CMK (cell line): ENCODE results near the gene SEMA3C.
A peak's percentile ranks its signal among the peaks of the same experiment; 100 is the strongest.

Experiments
- DNase-seq: peaks from one replicate; pipeline ENCODE4 v3.0.0-alpha.2; 2010; ENCODE audit warnings: low read depth

The SEMA3C gene

DNA sequence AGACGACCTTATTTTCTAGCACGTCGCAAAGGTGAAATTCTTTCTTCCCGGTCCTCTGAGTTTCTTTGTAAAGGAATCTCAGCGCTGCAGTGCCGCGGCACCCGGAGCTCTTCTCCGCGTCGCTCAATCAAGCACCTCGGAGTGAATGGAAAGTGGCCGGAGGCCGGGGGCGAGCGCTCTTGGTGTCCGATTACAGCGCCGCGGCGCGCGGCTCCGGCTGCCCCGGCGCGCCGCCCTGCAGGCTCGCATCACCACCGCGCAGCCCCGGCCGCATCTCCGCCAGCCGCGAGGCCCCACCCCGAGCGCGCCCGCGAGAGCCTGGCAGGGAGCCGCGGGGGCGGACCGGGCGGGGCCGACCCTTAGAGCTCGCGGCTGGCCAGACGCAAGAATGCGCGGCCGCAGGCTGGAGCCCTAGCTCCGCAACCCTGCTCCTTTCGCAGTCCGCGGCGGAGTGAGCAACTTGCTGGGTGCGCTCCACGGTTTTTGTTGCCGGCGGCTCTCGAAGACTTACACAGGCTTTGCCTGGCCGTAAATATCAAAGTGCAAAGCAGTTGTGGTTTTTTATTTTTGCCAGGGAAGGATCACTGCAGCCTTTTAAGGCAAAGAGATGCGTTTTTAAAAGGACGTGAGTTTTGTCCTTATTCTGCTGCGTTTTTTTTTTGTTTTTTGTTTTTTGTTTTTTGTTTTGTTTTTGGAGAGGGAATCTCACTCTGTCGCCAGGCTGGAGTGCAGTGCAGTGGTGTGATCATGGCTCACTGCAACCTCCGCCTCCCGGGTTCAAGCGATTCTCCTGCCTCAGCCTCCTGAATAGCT is at the start of gene SEMA3C:
Gene SEMA3C (minus strand): TSS at position 143 of the 813 bp plus-strand sequence. CDS start 2,270 bp downstream, outside the sequence.
- peak; percentile 34 for DNase-seq

DNA sequence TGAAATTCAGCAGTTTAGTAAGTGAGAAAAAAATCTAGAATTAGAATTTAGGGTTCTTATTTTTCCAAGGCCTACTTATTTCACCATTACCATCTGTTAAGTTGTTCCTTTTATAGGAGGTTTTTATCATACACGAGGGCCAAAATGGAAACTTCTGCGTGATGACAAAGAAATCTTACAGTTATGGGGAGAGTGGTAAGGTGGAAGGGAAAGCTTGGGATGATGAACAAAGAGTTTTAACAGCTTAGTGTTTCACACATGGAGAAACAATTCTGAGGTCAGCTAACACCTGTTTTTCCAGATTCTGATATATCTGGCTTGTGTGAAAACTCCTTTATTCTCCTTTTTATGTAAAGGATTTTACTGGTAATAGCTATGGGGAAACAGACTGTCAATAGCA is 49.8 kb upstream of the SEMA3C start:
- DNase-seq = no peak

DNA sequence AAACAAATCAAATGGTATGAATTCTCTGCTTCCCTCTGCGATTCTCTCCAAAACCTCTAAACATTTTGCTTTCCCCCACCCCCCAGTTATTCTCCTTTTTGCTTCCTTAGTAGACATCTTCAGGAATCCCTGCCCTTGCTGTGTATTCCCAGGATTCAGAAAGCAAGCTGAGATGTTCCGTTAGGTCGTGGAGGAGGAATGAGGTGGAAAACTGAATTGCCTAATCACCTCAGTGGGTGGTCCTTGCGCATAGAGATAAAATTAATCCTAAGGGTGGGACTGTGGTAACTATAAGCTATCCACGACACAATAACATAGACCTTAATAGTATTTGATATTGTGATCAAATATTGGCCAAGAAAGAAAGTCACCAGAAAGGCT is 49.1 kb upstream of the SEMA3C start:
- no peak for DNase-seq

DNA sequence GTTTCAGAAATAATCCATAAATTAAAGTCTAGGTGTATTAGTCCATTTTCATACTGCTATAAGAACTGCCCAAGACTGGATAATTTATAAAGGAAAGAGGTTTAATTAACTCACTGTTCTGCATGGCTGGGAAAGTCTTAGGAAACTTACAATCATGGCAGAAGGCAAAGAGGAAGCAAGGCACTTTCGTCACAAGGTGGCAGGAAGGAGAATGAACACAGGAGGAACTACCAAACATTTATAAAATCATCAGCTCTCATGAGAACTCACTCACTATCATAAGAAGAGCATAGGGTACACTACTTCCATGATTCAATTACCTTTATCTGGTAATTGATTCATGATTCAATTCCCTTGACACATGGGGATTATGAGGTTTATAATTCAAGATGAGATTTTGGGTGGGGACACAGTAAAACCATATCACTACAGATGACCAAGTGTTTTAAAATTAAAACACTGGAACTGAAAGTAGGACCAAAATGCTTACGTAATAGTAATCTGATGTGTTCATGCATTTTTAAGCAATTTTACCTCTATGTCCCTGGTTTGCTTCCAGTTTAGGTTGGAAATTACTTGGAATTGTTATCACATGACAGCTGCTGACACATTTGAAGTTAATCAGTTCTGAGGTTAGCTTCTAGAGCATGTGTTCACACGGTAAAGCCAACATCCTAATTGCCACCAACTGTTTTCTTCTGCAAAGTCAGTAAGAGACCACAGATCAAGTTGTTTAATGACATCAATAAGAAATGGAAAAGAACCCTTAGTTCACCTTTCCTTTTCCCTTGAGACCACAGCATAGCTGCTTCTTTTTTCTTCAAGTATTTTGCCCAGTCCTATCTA is 48.4 kb upstream of the SEMA3C start:
- DNase-seq = no peak

DNA sequence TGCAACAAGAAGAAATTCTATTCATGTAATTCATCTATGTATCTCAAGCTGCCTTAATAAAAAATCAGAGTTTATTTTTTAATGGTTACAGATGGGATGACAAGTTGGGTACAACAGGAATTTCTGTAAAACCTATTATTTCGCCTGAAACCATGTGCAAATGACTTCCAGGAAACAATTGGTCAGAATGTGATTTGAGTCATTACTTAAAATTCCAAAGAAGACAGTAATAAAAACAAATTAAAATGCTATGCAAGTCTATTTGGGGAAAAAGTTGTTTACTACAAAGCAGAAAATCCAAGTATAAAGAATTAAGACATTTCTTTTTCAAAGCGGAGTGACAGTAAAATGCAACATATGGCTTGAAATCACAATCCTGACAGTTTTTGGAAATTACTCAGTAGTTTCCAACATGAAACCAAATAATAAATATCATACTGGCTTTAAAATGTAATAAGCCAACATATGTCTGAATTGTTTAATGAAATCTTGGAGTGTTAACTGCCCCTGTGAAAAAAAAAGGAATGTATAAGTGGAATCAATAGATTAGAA is 41.5 kb upstream of the SEMA3C start:
- DNase-seq = no peak

DNA sequence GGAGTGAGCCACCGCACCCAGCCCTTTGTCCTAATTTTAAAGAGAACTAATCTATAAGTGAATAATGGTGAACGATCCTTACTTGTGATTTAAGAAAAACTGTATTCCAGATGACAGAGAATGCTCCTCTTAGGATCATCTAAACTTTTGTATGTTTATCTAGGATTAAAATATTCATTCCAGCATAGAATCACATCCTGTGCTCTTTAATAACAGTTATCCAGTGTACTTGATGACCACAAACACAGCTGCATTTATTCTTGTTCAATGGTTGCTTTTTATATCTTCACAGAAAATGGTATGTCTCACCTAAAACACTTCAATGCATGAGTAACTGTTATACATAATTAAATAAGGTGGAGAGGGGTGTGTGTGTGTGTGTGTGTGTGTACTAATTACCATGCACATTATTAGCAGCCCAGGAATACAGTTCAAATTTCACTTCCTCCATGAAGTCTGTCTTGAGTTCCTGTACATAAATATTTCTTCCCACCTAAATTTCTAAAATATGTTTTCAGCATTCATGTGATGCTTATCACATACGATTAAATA is 38.5 kb upstream of the SEMA3C start:
- DNase-seq = no peak

DNA sequence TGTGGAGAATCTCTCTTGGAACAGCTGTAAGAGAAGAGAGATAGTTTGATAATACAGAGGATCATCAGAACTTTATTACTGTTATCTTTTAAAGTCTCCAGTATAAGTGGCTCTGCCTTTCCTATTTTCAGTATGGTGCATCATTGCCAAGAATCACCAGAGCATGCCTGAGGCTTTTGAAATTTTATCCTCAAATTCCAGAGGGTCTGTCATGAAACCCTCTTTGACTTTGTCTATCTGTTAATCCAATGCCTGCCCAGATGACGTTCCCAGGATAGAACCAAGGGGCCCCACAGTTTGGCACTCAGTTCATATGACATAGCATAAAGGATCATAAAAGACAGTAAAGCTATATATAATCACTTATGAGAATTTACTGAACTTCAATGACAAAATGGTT is 35.3 kb upstream of the SEMA3C start:
- DNase-seq = no peak

DNA sequence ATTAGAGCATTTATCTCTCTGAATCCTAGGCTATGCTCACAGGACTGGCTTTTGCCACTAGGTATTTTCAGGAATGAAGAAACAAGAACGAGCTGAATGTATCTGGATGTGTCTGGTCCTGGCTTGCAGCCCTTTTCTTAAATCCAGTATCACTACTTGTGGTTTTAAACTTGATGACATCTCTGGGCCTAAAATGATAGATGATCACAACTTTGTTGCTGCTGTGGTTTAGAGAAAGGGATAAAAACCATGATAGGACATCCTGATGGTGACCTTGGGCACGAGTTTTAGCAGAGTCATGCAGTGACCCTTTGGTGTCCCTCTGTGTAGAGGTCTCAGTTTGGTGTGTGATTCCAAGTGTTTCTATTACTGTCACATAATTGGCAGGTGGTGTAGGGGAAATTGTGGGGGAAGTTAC is 31.7 kb upstream of the SEMA3C start:
- no peak for DNase-seq

DNA sequence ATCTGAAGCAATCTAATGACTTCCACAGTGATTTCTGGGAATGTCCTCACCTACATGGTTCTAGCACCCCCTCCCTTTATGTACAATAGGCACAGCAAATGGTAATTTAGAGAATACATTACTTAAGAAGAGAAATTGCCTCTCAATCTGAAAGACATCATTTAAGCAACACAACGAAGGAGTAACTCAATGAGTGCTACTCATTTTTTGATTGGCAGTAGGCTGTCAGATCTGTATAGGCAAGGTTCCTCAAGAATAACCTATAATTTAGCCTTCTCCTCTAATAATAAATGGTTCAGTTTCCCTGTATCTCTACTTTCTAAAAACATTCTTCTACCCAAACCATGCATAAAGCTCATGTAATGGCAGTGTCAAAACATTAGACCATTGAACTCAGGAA is 30.6 kb upstream of the SEMA3C start:
- no peak for DNase-seq

DNA sequence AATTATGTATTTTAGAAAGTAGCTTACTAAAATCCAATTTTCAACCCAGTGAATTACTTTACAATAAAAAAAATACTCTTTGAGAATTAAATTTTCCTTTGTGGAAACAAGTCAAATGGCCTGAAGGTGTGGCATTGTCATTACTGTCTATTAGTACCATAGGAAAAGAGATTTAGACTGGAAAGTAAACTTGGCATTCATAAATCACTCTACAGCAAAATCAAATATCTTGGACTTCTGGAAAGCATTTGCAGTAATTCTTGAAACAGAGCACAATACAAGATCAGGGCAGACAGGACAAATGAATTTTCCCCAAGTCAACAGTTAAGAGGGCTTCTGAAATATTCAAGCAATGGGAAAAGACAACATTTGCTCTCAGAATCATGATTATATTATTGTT is 28.0 kb upstream of the SEMA3C start:
- DNase-seq = no peak

DNA sequence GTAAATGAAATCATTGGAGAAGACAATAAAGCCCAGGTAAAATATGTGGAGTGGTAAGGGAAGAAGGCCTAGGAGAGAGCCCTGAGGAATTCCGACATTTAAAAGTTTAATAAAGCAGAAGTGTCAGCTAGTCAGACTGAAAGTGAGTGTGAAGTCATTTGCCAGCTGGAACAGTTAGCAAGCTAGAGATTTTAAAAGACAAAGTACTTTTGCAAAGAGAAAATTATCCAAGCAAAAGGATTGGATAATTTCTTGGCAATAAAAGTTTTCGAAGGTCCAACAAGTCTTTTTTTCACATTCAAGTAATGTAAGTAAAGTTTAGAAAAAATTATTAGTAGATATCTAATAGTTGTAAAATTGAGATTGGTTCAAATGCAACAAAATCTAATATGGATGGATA is 27.1 kb upstream of the SEMA3C start:
- no peak for DNase-seq

DNA sequence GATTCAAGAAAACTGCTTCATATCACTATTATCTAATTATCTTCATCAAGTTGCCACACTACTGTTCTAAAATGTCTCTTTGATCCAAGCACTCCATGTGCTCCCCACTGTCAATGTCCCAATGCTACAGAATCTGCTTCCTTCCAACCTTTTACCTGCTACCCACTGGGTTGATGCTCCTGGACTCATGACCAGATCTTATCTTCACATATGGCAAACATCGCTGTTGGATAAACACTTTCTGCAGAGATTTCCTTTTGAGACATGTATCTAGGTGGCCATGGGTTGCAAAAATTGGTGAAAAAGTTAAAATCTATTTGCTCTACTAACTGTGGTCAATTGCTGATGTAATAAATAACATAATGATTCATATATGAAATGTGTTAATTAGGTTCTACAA is 24.5 kb upstream of the SEMA3C start:
- DNase-seq = no peak

DNA sequence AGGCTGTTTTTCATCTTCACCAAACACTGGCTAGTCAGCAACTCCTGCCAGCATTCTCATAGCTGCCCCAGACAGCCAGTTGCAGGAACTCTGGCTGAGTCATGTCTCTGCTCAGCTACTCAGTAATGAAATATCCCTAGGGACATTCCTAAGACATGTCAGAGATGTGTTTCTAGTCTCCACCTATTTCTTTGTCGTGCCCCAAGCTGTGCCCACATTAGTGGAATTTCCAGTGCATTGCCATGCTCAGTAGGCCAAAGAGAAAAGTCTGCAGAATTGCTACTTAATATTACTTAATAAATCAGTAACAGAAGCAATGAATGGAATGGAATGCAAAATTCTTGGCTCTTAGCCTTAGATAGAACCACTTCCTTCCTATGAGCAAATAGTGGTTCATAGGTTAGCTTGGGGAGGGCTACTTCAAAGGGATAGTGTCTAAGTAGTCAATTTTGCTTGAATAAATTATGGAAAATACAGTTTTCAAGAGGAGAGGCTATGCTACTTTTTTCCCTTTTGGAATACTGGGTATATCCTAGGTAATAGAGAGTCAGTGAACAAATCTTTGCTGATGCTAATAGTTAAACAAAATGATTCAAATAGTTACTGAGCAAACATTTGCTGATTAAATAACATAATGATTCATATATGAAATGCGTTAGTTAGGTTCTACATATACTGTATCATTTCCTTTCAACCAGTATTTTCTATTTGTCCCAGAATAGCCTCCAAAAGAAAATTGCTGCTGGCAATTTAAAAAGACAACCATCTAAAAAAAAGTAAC is 23.6 kb upstream of the SEMA3C start:
- DNase-seq = no peak

DNA sequence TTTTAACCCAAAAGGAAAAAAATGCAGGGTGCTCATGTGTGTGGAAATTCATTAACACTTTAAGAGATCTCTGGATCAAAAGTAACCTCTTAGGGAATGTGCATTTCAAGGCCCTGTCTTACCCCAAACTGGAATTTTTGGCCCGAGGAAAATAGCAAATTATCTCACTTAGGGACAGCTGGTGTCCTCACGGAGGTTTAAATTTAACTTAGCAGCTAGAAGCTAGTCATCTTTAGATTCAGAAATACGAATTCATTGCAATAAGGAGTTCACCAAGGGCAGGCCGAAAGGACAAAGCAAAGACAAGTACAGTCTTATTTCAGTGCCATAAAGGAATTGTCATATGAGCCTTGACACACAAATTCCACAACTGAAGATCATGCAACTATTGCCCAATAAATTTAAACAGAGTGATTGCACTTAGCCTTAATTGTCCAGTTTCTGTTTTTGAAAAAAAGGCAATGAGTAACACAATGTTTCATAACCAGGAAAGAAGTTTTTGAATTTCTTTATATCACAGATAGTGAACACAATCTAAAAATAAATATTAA is 22.4 kb upstream of the SEMA3C start:
- no peak for DNase-seq

DNA sequence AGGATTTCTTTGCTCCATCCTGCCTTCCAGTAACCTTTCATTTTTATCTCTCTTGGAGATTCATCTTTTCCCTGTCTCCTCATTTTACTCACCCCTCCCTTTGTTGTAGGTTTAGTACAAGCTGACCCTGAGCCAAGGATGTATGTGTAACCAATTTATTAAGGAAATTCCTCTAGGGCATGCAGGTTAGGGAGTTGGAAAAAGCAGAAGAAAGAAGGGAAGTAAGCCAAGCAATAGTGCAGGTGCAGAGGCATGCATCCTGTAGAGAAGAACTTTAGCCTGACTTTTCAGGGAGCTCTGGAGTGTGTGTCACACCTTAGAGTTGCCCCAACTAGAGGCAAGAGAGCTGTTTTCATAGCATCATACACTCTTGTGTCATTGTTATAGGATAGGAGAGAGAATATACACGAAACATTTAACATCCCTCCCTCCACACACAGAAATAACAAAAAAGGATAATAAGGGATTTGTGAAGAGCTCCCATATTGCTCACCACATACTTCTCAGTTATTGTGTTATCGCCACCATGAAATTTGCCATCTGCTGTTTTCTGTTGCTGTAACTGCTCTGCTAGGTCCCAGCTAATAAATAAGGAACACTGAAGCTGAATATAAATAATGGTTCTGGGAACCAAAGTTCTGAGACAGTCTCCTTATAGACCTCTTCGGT is 21.8 kb upstream of the SEMA3C start:
- no peak for DNase-seq

DNA sequence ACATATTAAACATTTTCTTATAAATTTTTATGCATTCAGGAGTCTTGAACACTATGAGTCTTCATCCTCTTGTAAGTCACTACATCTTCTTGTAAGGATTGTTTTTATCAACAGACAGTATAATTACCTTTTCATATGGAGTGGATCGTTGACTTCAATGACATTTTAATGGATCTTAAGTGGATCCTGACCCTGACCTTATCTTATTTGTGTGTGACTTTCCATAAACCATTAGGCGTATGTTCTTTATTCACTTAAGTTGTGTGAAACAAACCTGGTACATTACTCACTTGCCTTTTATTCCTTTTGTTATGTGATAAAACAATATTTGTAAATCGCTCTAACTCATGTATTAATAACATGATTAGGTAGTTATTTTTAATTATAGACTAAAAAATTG is 18.5 kb upstream of the SEMA3C start:
- DNase-seq = no peak

DNA sequence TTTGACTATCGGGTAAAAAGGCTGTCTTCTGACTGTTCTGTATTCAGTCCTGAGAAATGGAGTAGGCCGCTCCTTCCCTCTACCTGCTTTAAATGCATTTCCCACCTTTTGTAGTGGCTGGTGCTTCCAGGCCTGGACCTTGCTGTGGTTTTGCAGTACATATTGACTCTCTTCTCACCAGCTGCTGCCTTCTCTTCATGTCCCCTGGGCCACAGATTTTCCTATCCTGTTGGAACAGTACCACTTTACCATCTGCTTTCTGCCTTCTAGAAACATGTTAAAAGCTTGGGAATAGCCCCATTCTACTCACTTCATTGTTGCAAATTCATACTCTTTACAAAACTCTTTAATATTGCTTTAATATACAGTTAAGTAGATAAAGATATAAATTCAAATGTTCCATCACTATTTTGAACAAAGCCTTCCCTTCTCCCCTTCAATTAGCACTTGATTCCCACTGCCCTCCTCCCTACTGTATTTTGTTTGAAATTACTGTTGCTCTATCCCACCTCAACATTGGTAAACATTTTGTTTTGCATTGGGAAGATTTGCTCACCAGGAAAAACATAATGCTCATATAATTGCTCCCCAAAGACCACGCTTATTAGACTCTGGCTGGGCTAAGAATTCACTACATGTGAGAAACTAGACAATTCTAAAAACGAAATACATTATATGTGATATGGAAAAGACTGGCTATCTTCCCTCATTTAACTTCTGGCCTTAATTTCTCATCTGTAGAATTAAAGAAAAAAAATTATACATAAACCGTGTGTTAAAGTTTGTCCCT is 17.3 kb upstream of the SEMA3C start:
- DNase-seq = no peak

DNA sequence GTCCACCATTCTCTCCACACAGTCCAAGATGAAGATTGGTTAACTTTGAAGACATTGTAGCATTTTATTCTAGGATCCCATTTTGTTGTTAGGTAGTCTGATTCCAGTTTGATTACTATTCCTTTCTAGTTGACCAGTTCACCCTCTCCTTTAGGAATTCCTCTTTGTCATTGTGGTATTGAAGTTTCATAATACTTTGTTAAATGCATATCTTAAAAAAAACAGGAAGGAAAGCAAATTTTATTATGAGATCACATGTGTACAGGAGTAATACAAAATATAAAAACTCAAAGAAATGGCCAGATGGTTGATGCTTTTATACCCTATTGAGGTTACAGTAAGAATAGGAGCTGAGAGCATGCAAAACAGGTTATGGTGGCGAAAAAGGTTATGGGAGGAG is 15.5 kb upstream of the SEMA3C start:
- no peak for DNase-seq

DNA sequence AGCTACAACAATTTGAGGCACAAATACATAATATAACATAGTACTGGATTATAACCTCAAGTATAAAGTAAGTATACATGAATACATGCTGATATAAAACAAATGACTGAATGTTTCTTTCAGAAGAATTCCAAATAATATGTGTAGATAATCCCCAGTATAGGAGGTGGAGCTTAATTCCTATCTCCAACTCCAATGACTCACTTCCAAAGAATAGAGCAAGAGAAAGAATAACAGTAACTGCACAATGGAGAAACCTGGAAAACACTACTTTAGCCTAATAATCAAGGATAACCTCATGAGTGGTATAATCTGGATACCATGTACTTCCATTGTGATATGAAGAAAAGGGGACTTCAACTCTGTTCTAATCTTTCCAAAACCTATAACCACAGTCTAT is 13.7 kb upstream of the SEMA3C start:
- DNase-seq = no peak

DNA sequence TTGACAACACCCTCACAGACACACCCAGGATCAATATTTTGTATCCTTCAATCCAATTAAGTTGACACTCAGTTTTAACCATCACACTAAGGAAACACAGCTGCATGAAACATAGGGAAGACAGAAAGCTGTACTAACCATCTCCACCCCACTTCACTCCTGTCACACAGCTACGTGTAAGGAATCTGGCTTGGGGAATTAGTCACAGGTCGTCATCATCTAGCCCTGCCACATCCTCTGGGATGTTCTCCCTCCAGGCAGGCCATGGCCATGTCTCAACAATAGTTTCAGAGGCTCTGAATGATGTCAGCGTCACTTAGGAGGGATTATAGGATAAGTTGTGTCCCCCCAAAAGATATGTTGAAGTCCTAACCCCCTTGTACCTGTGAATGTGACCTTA is 10.8 kb upstream of the SEMA3C start:
- no peak for DNase-seq
